Measurements from ENCODE around the gene SLC16A2. TPM values are rescaled to one million over a fixed set of nuclear protein-coding genes. Genes with fewer than 3 reads are reported as not detected.

SLC16A2 gene
- 5.2 and 13.4 TPM in 2 replicates for total RNA-seq

GRCh38 chrX:74421036-74421739 lies at the start of gene SLC16A2:
Gene SLC16A2 (plus strand): TSS chrX:74421493. CDS start chrX:74421638, 145 bp downstream.

Other genes with a start within 250 kb of the SLC16A2 start
- gene ZCCHC13, start 117.3 kb upstream of the SLC16A2 start, total RNA-seq: not detected in 2 replicates
- gene RLIM, start 193.1 kb downstream of the SLC16A2 start, total RNA-seq: 18.5 and 20.2 TPM in 2 replicates

All from mesangial cell (primary cell).